ENCODE measurements around the gene SHROOM3.

SHROOM3 gene

DNA sequence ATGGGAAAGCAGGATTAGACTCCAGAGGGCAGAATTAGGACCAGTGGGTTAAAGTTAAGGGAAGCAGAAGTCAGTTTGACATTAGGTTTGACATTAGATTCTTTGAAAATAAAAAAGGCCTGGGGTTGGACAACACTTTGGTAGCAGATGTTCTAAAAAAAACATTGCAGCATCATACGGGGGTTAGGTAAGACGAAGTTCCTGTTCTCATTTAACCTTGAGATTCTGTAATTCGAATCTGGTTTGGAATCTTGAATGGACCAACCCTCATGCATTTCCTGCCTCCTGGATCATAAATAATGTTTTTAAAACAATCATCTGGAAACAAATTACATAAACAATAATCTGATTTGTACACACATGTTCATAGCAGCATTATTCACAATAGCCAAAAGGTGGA lies 181.0 kb downstream of the SHROOM3 start:
- no peaks in the 10 kb centered on the region for H3K9me3 ChIP-seq (ENCODE audit: control insufficient read depth, low read length)
- H3K9ac ChIP-seq (ENCODE audit: low read length) = no peak overlapping the region
- H3K36me3 ChIP-seq (ENCODE audit: control insufficient read depth, insufficient read depth, low read length) = no peaks in the 10 kb centered on the region
- H3K4me1 ChIP-seq (ENCODE audit: control insufficient read depth, insufficient read depth, low read length) = peaks cover 28% of the 10 kb centered on the region
- H3K4me3 ChIP-seq (ENCODE audit: low read length) = no peak overlapping the region
- no peaks in the 10 kb centered on the region for H3K27me3 ChIP-seq (ENCODE audit: control insufficient read depth, insufficient read depth, low read length)

DNA sequence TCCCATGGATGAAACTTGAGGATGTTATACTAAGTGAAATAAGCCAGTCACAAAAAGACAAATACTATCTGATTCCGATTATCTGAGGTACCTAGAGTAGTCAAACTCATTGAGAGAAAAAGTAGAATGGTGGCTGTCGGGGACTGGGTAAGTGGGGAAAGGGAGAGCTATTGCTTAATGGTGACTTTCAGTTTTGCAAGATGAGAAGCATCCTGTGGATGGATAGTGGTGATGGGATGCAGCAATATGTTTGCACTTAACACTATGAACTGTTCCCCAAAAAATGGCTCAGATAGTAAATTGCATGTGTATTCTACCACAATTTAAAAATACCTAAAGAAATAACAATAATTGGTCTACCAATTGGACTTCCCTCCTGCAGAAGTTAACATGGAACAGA lies 181.5 kb downstream of the SHROOM3 start:
- Histone ChIP-seq H3K4me1 (ENCODE audit: control insufficient read depth, insufficient read depth, low read length) (peaks cover 28% of the 10 kb centered on the region), H3K36me3 (ENCODE audit: control insufficient read depth, insufficient read depth, low read length) (no peaks in the 10 kb centered on the region), H3K27me3 (ENCODE audit: control insufficient read depth, insufficient read depth, low read length) (no peaks in the 10 kb centered on the region), H3K9me3 (ENCODE audit: control insufficient read depth, low read length) (no peaks in the 10 kb centered on the region), H3K9ac (ENCODE audit: low read length) (no peak overlapping the region), H3K4me3 (ENCODE audit: low read length) (no peak overlapping the region)

GRCh38 chr4:76620723-76621468 lies 185.9 kb downstream of the SHROOM3 start:
- H3K36me3 ChIP-seq (ENCODE audit: control insufficient read depth, insufficient read depth, low read length) = no peaks in the 10 kb centered on the region
- H3K4me1 ChIP-seq (ENCODE audit: control insufficient read depth, insufficient read depth, low read length) = peaks cover 34% of the 10 kb centered on the region
- H3K27me3 ChIP-seq (ENCODE audit: control insufficient read depth, insufficient read depth, low read length) = no peaks in the 10 kb centered on the region
- no peak overlapping the region for H3K4me3 ChIP-seq (ENCODE audit: low read length)
- no peak overlapping the region for H3K9ac ChIP-seq (ENCODE audit: low read length)
- H3K9me3 ChIP-seq (ENCODE audit: control insufficient read depth, low read length) = no peaks in the 10 kb centered on the region

DNA sequence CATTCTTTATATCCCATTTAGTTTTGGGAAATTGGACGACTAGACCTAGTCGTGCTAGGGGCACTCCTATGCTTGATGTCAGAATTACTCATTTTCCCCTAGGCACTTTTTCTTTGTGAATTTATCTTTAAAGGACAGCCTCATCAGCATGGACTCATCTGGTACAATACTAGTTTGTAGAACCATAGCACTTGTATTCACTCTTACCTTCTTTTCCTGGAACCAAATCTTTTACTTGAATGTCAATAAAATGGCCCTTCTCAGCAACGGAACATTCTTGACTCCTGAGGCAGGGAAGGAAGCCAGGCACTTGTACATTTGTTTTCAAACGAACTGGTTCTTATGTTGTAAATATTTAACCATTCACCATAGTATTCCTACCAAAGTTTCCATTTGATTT lies 187.1 kb downstream of the SHROOM3 start:
- Histone ChIP-seq H3K9ac (ENCODE audit: low read length) (no peak overlapping the region), H3K36me3 (ENCODE audit: control insufficient read depth, insufficient read depth, low read length) (no peaks in the 10 kb centered on the region), H3K9me3 (ENCODE audit: control insufficient read depth, low read length) (no peaks in the 10 kb centered on the region), H3K27me3 (ENCODE audit: control insufficient read depth, insufficient read depth, low read length) (no peaks in the 10 kb centered on the region), H3K4me1 (ENCODE audit: control insufficient read depth, insufficient read depth, low read length) (peaks cover 34% of the 10 kb centered on the region), H3K4me3 (ENCODE audit: low read length) (no peak overlapping the region)

GRCh38 chr4:76622717-76623116 lies 187.7 kb downstream of the SHROOM3 start:
- Histone ChIP-seq H3K4me1 (ENCODE audit: control insufficient read depth, insufficient read depth, low read length) (peaks cover 34% of the 10 kb centered on the region), H3K27me3 (ENCODE audit: control insufficient read depth, insufficient read depth, low read length) (no peaks in the 10 kb centered on the region), H3K36me3 (ENCODE audit: control insufficient read depth, insufficient read depth, low read length) (no peaks in the 10 kb centered on the region), H3K9ac (ENCODE audit: low read length) (no peak overlapping the region), H3K4me3 (ENCODE audit: low read length) (no peak overlapping the region), H3K9me3 (ENCODE audit: control insufficient read depth, low read length) (no peaks in the 10 kb centered on the region)

- no peaks in the 10 kb centered on the region for H3K36me3 ChIP-seq (ENCODE audit: control insufficient read depth, insufficient read depth, low read length)
- no peak overlapping the region for H3K9ac ChIP-seq (ENCODE audit: low read length)
- H3K4me3 ChIP-seq (ENCODE audit: low read length) = no peak overlapping the region
- H3K27me3 ChIP-seq (ENCODE audit: control insufficient read depth, insufficient read depth, low read length) = no peaks in the 10 kb centered on the region
- H3K9me3 ChIP-seq (ENCODE audit: control insufficient read depth, low read length) = no peaks in the 10 kb centered on the region
- peaks cover 34% of the 10 kb centered on the region for H3K4me1 ChIP-seq (ENCODE audit: control insufficient read depth, insufficient read depth, low read length)
Observed at GRCh38 chr4:76623217-76624045, 188.4 kb downstream of the SHROOM3 start.

DNA sequence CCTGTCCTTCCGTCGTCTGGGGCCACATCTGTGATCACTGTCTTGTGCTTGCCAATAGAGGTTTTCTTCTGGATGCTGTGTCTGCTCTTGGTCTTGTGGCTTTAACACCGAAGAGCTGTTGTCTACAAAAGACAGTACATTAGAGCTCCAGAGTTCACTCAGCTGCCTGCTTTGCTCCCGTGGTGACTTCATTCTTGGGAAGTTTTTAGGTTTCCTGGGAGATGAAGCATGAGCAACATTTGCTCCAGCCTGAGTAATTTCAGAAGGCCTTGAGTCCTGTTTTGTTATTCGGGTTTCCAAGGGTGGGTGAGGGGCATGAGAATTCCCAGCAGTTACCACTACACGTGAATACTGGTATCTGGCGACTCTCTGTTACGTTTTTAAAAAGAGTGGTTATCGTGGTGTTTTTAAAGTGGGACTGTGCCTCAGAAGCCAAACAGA lies 189.2 kb downstream of the SHROOM3 start:
- H3K4me3 ChIP-seq (ENCODE audit: low read length) = no peak overlapping the region
- H3K9me3 ChIP-seq (ENCODE audit: control insufficient read depth, low read length) = no peaks in the 10 kb centered on the region
- H3K9ac ChIP-seq (ENCODE audit: low read length) = no peak overlapping the region
- H3K4me1 ChIP-seq (ENCODE audit: control insufficient read depth, insufficient read depth, low read length) = peaks cover 34% of the 10 kb centered on the region
- H3K36me3 ChIP-seq (ENCODE audit: control insufficient read depth, insufficient read depth, low read length) = no peaks in the 10 kb centered on the region
- no peaks in the 10 kb centered on the region for H3K27me3 ChIP-seq (ENCODE audit: control insufficient read depth, insufficient read depth, low read length)

- Histone ChIP-seq H3K4me1 (ENCODE audit: control insufficient read depth, insufficient read depth, low read length) (peaks cover 33% of the 10 kb centered on the region), H3K27me3 (ENCODE audit: control insufficient read depth, insufficient read depth, low read length) (no peaks in the 10 kb centered on the region), H3K9ac (ENCODE audit: low read length) (no peak overlapping the region), H3K4me3 (ENCODE audit: low read length) (no peak overlapping the region), H3K36me3 (ENCODE audit: control insufficient read depth, insufficient read depth, low read length) (no peaks in the 10 kb centered on the region), H3K9me3 (ENCODE audit: control insufficient read depth, low read length) (no peaks in the 10 kb centered on the region)
Observed at GRCh38 chr4:76624931-76625715, 190.1 kb downstream of the SHROOM3 start.

DNA sequence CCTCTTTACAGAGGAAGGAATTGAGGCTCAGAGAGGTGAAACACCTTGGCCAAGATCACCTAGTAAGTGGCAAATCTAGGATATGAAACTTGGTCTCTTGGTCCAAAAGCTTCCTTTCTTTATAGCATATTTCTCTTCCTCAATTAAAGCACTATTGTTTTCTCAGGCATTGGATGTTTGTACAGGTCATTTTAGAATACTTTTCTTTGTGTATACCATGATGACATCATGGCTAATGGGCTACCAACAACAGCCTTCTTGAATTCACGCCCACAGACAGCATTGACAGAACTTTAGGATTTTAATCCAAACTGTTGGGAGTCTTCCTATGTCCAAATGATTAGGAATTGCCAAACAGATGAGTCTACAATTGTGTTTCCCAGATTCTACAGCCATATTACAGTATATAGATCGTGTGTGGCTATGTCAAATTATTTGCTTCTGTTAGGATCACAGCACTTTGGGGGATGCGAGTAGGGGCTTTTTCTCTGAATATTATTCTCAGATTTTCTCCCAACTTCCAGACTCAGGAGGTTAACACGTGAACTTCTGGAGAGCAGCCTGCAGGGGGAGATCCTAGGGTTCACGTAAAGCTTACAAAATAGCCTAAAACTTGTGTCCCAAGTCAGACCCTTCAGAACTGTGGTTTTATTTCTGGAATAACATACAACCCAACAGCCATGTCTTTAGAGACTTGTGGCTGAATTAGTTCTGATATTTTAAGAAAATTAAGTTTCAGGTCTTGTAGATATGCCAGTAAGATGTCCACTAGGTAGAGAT lies 191.8 kb downstream of the SHROOM3 start:
- peaks cover 15% of the 10 kb centered on the region for H3K4me1 ChIP-seq (ENCODE audit: control insufficient read depth, insufficient read depth, low read length)
- no peaks in the 10 kb centered on the region for H3K36me3 ChIP-seq (ENCODE audit: control insufficient read depth, insufficient read depth, low read length)
- H3K27me3 ChIP-seq (ENCODE audit: control insufficient read depth, insufficient read depth, low read length) = no peaks in the 10 kb centered on the region
- H3K9me3 ChIP-seq (ENCODE audit: control insufficient read depth, low read length) = no peaks in the 10 kb centered on the region
- H3K9ac ChIP-seq (ENCODE audit: low read length) = no peak overlapping the region
- H3K4me3 ChIP-seq (ENCODE audit: low read length) = no peak overlapping the region

- Histone ChIP-seq H3K9me3 (ENCODE audit: control insufficient read depth, low read length) (no peaks in the 10 kb centered on the region), H3K4me3 (ENCODE audit: low read length) (no peak overlapping the region), H3K36me3 (ENCODE audit: control insufficient read depth, insufficient read depth, low read length) (no peaks in the 10 kb centered on the region), H3K9ac (ENCODE audit: low read length) (no peak overlapping the region), H3K4me1 (ENCODE audit: control insufficient read depth, insufficient read depth, low read length) (peaks cover 1% of the 10 kb centered on the region), H3K27me3 (ENCODE audit: control insufficient read depth, insufficient read depth, low read length) (no peaks in the 10 kb centered on the region)
Observed at GRCh38 chr4:76628251-76628650, 193.2 kb downstream of the SHROOM3 start.

- no peaks in the 10 kb centered on the region for H3K4me1 ChIP-seq (ENCODE audit: control insufficient read depth, insufficient read depth, low read length)
Observed at GRCh38 chr4:76630741-76631140, 195.7 kb downstream of the SHROOM3 start.

More at GRCh38 chr4:76630741-76631140, 195.7 kb downstream of the SHROOM3 start:
- no peaks in the 10 kb centered on the region for H3K36me3 ChIP-seq (ENCODE audit: control insufficient read depth, insufficient read depth, low read length)
- no peaks in the 10 kb centered on the region for H3K27me3 ChIP-seq (ENCODE audit: control insufficient read depth, insufficient read depth, low read length)
- H3K9ac ChIP-seq (ENCODE audit: low read length) = no peak overlapping the region
- H3K4me3 ChIP-seq (ENCODE audit: low read length) = no peak overlapping the region
- no peaks in the 10 kb centered on the region for H3K9me3 ChIP-seq (ENCODE audit: control insufficient read depth, low read length)
